ENCODE data around the gene LHX6. TPM values are rescaled to one million over a fixed set of nuclear protein-coding genes. Genes with fewer than 3 reads are reported as not detected.

LHX6 gene
- total and polyA plus RNA-seq, 2 experiments from 2014 or later: not detected

GRCh38 chr9:122209451-122209850 lies 19.3 kb downstream of the LHX6 start:
- no peak overlapping the region for H3K4me3 ChIP-seq
- no peaks in the 10 kb centered on the region for H3K79me2 ChIP-seq (ENCODE audit: insufficient read depth)
- no peak overlapping the region for H2AFZ ChIP-seq
- no peaks in the 10 kb centered on the region for H3K9me2 ChIP-seq (ENCODE audit: insufficient read depth)
- H3K4me1 ChIP-seq (ENCODE audit: insufficient read depth): peaks cover 17% of the 10 kb centered on the region
- H3K36me3 ChIP-seq (ENCODE audit: low read depth): no peaks in the 10 kb centered on the region
- 84% methylated on average over 12 of the region's 12 CpGs for WGBS, 2 experiments (ENCODE audit: low coverage in 1 of 2, low lambda C conversion rate in 2 of 2, missing lambda C conversion rate in 2 of 2)
- no peak overlapping the region for H3K9ac ChIP-seq
- TF ChIP-seq EZH2phosphoT487 (IDR thresholded peaks at IDR 0.05; ENCODE audit: insufficient read depth, low read depth) (no peak), EZH2 (IDR thresholded peaks at IDR 0.05; ENCODE audit: insufficient read depth, poor library complexity, severe bottlenecking) (no peak)
- peaks cover 28% of the 10 kb centered on the region for H3K27me3 ChIP-seq (replicated peaks; ENCODE audit: insufficient read depth)
- in situ Hi-C loops (cut with MboI): no loop called here
- H3K4me2 ChIP-seq (ENCODE audit: unreplicated experiment): no peak overlapping the region
- no peaks in the 10 kb centered on the region for H4K20me1 ChIP-seq (ENCODE audit: insufficient read depth)
- DNase-seq: no peak
- H3F3A ChIP-seq (ENCODE audit: insufficient read depth): peaks cover 10% of the 10 kb centered on the region; the same call in 1 of the 2 replicates
- H3K9me3 ChIP-seq (ENCODE audit: low read depth): no peaks in the 10 kb centered on the region
- H3K27ac ChIP-seq: no peak overlapping the region

DNA sequence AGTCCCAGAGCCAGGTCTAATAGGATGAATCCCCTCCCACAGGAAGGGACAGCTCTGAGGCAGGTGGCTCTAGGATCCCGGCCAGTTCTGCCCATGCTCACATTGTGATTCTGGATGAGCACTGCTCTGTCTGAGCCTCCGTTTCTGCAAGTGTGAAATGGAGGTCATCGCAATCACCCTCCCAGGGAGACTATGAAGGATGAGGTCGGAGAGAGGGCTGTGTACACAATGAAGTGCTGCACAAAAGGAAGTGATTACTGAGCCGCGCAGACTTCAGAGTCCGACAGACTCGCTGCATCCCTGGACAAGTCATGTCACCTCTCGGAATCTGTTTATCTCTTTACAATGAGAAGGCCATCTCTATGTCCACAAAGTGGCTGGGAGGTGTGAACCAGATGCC lies 21.7 kb downstream of the LHX6 start:
- Histone ChIP-seq H4K20me1 (ENCODE audit: insufficient read depth) (no peaks in the 10 kb centered on the region), H3K27ac (no peak overlapping the region)
- 77 to 79% methylated on average over 9 of the region's 9 CpGs for WGBS, 2 experiments (ENCODE audit: low coverage in 1 of 2, low lambda C conversion rate in 2 of 2, missing lambda C conversion rate in 2 of 2)

GRCh38 chr9:122206118-122207046 lies 22.4 kb downstream of the LHX6 start:
- H3K27ac ChIP-seq: peak overlapping the region; percentile 46
- H3K9me2 ChIP-seq (ENCODE audit: insufficient read depth): no peaks in the 10 kb centered on the region
- 0 out of 2 replicates have a peak overlapping the region, but pooled peaks have one; percentile 43 for H2AFZ ChIP-seq
- peak overlapping the region; percentile 20; the same call in 1 of the 2 replicates for H3K9ac ChIP-seq
- peak overlapping the region; percentile 58 for H3K4me2 ChIP-seq (ENCODE audit: unreplicated experiment)
- no peaks in the 10 kb centered on the region for H3K9me3 ChIP-seq (ENCODE audit: low read depth)
- peak; percentile 91 for DNase-seq
- no peak overlapping the region for H3K4me3 ChIP-seq
- H3F3A ChIP-seq (ENCODE audit: insufficient read depth): peaks cover 20% of the 10 kb centered on the region; the same call in 1 of the 2 replicates
- H3K27me3 ChIP-seq (replicated peaks; ENCODE audit: insufficient read depth): peaks cover 7% of the 10 kb centered on the region
- in situ Hi-C loops (cut with MboI): no loop called here
- TF ChIP-seq EZH2phosphoT487 (IDR thresholded peaks at IDR 0.05; ENCODE audit: insufficient read depth, low read depth) (no peak), EZH2 (IDR thresholded peaks at IDR 0.05; ENCODE audit: insufficient read depth, poor library complexity, severe bottlenecking) (no peak)
- 69 to 71% methylated on average over 9 of the region's 9 CpGs for WGBS, 2 experiments (ENCODE audit: low coverage in 1 of 2, low lambda C conversion rate in 2 of 2, missing lambda C conversion rate in 2 of 2)
- H3K4me1 ChIP-seq (ENCODE audit: insufficient read depth): peaks cover 19% of the 10 kb centered on the region
- no peaks in the 10 kb centered on the region for H3K36me3 ChIP-seq (ENCODE audit: low read depth)
- no peaks in the 10 kb centered on the region for H4K20me1 ChIP-seq (ENCODE audit: insufficient read depth)
- no peaks in the 10 kb centered on the region for H3K79me2 ChIP-seq (ENCODE audit: insufficient read depth)

More for the DNA sequence above, 21.7 kb downstream of the LHX6 start:
- Histone ChIP-seq H3K4me2 (ENCODE audit: unreplicated experiment) (peak overlapping the region; percentile 58), H3K4me1 (ENCODE audit: insufficient read depth) (peaks cover 17% of the 10 kb centered on the region), H3K36me3 (ENCODE audit: low read depth) (no peaks in the 10 kb centered on the region), H3K79me2 (ENCODE audit: insufficient read depth) (no peaks in the 10 kb centered on the region), H3K27me3 (replicated peaks; ENCODE audit: insufficient read depth) (peaks cover 14% of the 10 kb centered on the region), H3F3A (ENCODE audit: insufficient read depth) (peaks cover 15% of the 10 kb centered on the region; the same call in 1 of the 2 replicates), H3K9me2 (ENCODE audit: insufficient read depth) (no peaks in the 10 kb centered on the region), H3K9ac (no peak overlapping the region), H3K4me3 (no peak overlapping the region), H2AFZ (no peak overlapping the region), H3K9me3 (ENCODE audit: low read depth) (no peaks in the 10 kb centered on the region)
- no peak for DNase-seq
- no peak for TF ChIP-seq EZH2 (IDR thresholded peaks at IDR 0.05; ENCODE audit: insufficient read depth, poor library complexity, severe bottlenecking)
- no peak for TF ChIP-seq EZH2phosphoT487 (IDR thresholded peaks at IDR 0.05; ENCODE audit: insufficient read depth, low read depth)
- in situ Hi-C loops (cut with MboI): no loop called here

- peaks cover 27% of the 10 kb centered on the region for H3K4me1 ChIP-seq (ENCODE audit: insufficient read depth)
- no peak for TF ChIP-seq EZH2phosphoT487 (IDR thresholded peaks at IDR 0.05; ENCODE audit: insufficient read depth, low read depth)
- no peak for TF ChIP-seq EZH2 (IDR thresholded peaks at IDR 0.05; ENCODE audit: insufficient read depth, poor library complexity, severe bottlenecking)
- WGBS, 2 experiments (ENCODE audit: low coverage in 1 of 2, low lambda C conversion rate in 2 of 2, missing lambda C conversion rate in 2 of 2): 90 to 91% methylated on average over 8 of the region's 8 CpGs
- no peaks in the 10 kb centered on the region for H3K9me3 ChIP-seq (ENCODE audit: low read depth)
- no peak for DNase-seq
- no peaks in the 10 kb centered on the region for H3K36me3 ChIP-seq (ENCODE audit: low read depth)
- peaks cover 26% of the 10 kb centered on the region for H3F3A ChIP-seq (ENCODE audit: insufficient read depth)
- no peak overlapping the region for H2AFZ ChIP-seq
- no peak overlapping the region for H3K4me2 ChIP-seq (ENCODE audit: unreplicated experiment)
- H4K20me1 ChIP-seq (ENCODE audit: insufficient read depth): no peaks in the 10 kb centered on the region
- H3K79me2 ChIP-seq (ENCODE audit: insufficient read depth): no peaks in the 10 kb centered on the region
- H3K9ac ChIP-seq: no peak overlapping the region
- no peak overlapping the region for H3K27ac ChIP-seq
- no peaks in the 10 kb centered on the region for H3K9me2 ChIP-seq (ENCODE audit: insufficient read depth)
- H3K4me3 ChIP-seq: no peak overlapping the region
- H3K27me3 ChIP-seq (replicated peaks; ENCODE audit: insufficient read depth): no peaks in the 10 kb centered on the region
- in situ Hi-C loops (cut with MboI): no loop called here
Observed at GRCh38 chr9:122205176-122205575, 23.6 kb downstream of the LHX6 start.
